Measurements from ENCODE around the gene KCNQ1OT1. TPM values are rescaled to one million over a fixed set of nuclear protein-coding genes. Genes with fewer than 3 reads are reported as not detected.

Gene KCNQ1OT1
- total RNA-seq, 1 experiment from 2014 or later, result 1.3 TPM

- intact Hi-C loops (cut with micrococcal nuclease; ENCODE audit: unreplicated experiment), result no loop called here
- peak; percentile 53 for DNase-seq
- Mint-ChIP-seq H3K27ac (ENCODE audit: unreplicated experiment) (no peak overlapping the region), H3K4me1 (ENCODE audit: low read depth, unreplicated experiment) (no peaks in the 10 kb centered on the region), H3K9me3 (ENCODE audit: low read depth, unreplicated experiment) (no peaks in the 10 kb centered on the region), H3K4me3 (ENCODE audit: low read depth, unreplicated experiment) (peak overlapping the region; percentile 62), H3K27me3 (ENCODE audit: unreplicated experiment) (no peaks in the 10 kb centered on the region), H3K36me3 (ENCODE audit: insufficient read depth, unreplicated experiment) (peaks cover 19% of the 10 kb centered on the region)
- no peak for TF ChIP-seq CTCF (IDR thresholded peaks at IDR 0.05; ENCODE audit: unreplicated experiment)
- CTCF ChIA-PET, result interaction anchor here (0.5 to 0.7 kb wide), 2 partner anchors 42 to 157 kb away, joined by 3 read pairs; no protein-coding TSS in a partner anchor
- BruUV-seq (replicated peaks), result no TSS peak
Measured at GRCh38 chr11:2700415-2701211, 819 bp upstream of the KCNQ1OT1 start.

- no peak for TF ChIP-seq CTCF (IDR thresholded peaks at IDR 0.05; ENCODE audit: unreplicated experiment)
- intact Hi-C loops (cut with micrococcal nuclease; ENCODE audit: unreplicated experiment), result loop anchor here (10.0 kb wide), 1 partner anchor 164 kb away; no protein-coding TSS in a partner anchor
- peak; percentile 12 for DNase-seq
- Mint-ChIP-seq H3K9me3 (ENCODE audit: low read depth, unreplicated experiment) (no peaks in the 10 kb centered on the region), H3K27ac (ENCODE audit: unreplicated experiment) (peak overlapping the region; percentile 30), H3K4me3 (ENCODE audit: low read depth, unreplicated experiment) (peak overlapping the region; percentile 62), H3K4me1 (ENCODE audit: low read depth, unreplicated experiment) (no peaks in the 10 kb centered on the region), H3K27me3 (ENCODE audit: unreplicated experiment) (no peaks in the 10 kb centered on the region), H3K36me3 (ENCODE audit: insufficient read depth, unreplicated experiment) (peaks cover 19% of the 10 kb centered on the region)
- CTCF ChIA-PET, result no interaction called here
- BruUV-seq (replicated peaks), result no TSS peak
Measured at GRCh38 chr11:2699185-2699530, 636 bp downstream of the KCNQ1OT1 start.

GRCh38 chr11:2698386-2699184 is 1.2 kb downstream of the KCNQ1OT1 start:
- Mint-ChIP-seq H3K27ac (ENCODE audit: unreplicated experiment) (peak overlapping the region; percentile 30), H3K4me1 (ENCODE audit: low read depth, unreplicated experiment) (no peaks in the 10 kb centered on the region), H3K4me3 (ENCODE audit: low read depth, unreplicated experiment) (peak overlapping the region; percentile 62), H3K27me3 (ENCODE audit: unreplicated experiment) (no peaks in the 10 kb centered on the region), H3K9me3 (ENCODE audit: low read depth, unreplicated experiment) (no peaks in the 10 kb centered on the region), H3K36me3 (ENCODE audit: insufficient read depth, unreplicated experiment) (peaks cover 19% of the 10 kb centered on the region)
- TF ChIP-seq CTCF (IDR thresholded peaks at IDR 0.05; ENCODE audit: unreplicated experiment), result no peak
- CTCF ChIA-PET, result no interaction called here
- intact Hi-C loops (cut with micrococcal nuclease; ENCODE audit: unreplicated experiment), result loop anchor here (10.0 kb wide), 1 partner anchor 164 kb away; no protein-coding TSS in a partner anchor
- no TSS peak for BruUV-seq (replicated peaks)
- DNase-seq, result no peak

- peak overlapping the region; percentile 62 for H3K4me3 Mint-ChIP-seq (ENCODE audit: low read depth, unreplicated experiment)
- no peak for DNase-seq
- CTCF ChIA-PET, result no interaction called here
- no peak for TF ChIP-seq CTCF (IDR thresholded peaks at IDR 0.05; ENCODE audit: unreplicated experiment)
- intact Hi-C loops (cut with micrococcal nuclease; ENCODE audit: unreplicated experiment), result loop anchor here (10.0 kb wide), 1 partner anchor 163 kb away; no protein-coding TSS in a partner anchor
- H3K36me3 Mint-ChIP-seq (ENCODE audit: insufficient read depth, unreplicated experiment), result peaks cover 19% of the 10 kb centered on the region
- no peaks in the 10 kb centered on the region for H3K4me1 Mint-ChIP-seq (ENCODE audit: low read depth, unreplicated experiment)
- no peaks in the 10 kb centered on the region for H3K9me3 Mint-ChIP-seq (ENCODE audit: low read depth, unreplicated experiment)
- no peaks in the 10 kb centered on the region for H3K27me3 Mint-ChIP-seq (ENCODE audit: unreplicated experiment)
- H3K27ac Mint-ChIP-seq (ENCODE audit: unreplicated experiment), result no peak overlapping the region
- TSS peak; percentile 47 for BruUV-seq (replicated peaks)
Measured at GRCh38 chr11:2697866-2698265, 1.9 kb downstream of the KCNQ1OT1 start.

All from Calu3 (cell line).